Stimulated activated effector memory CD8-positive, alpha-beta T cell treated with anti-CD3 and anti-CD28 coated beads, Interleukin-12 subunit alpha, Interleukin-12 subunit beta, amount 100 ng/mL, for 72 hours (primary cell): Measurements from ENCODE around the gene LDLR.
"Not testable (repeated sequence)": the region's sequence is repeated elsewhere in the genome, so short reads cannot be mapped to it uniquely, and the experiment has no call there.

ENCODE experiments used
- ATAC-seq: fragments of 150-1000 bp; cut with Tn5 transposase; 2 replicates; pipeline ENCODE4 v1.10.0; 2021
- DNase-seq, 2 donors: peaks; one replicate each; pipeline ENCODE4 v3.0.0; 2021 to 2022; ENCODE audit warnings: low spot score in 2 of 2
- H3K27ac Mint-ChIP-seq: one replicate; pipeline ENCODE4 v1.8.0; 2022; ENCODE audit warnings: mild to moderate bottlenecking, mixed read lengths
- H3K36me3 Mint-ChIP-seq: one replicate; pipeline ENCODE4 v1.8.0; 2022; ENCODE audit warnings: mild to moderate bottlenecking, mixed read lengths
- H3K4me1 Mint-ChIP-seq: one replicate; pipeline ENCODE4 v1.8.0; 2022; ENCODE audit warnings: mixed read lengths
- H3K4me3 Mint-ChIP-seq: one replicate; pipeline ENCODE4 v1.8.0; 2022; ENCODE audit warnings: mild to moderate bottlenecking, mixed read lengths
- H3K9me3 Mint-ChIP-seq: one replicate; pipeline ENCODE4 v1.8.0; 2022; ENCODE audit warnings: mixed read lengths

The LDLR gene

GRCh38 chr19:11061952-11062351 lies 27.3 kb upstream of the LDLR start:
- no peak overlapping the region for H3K27ac Mint-ChIP-seq
- H3K4me3 Mint-ChIP-seq = no peak overlapping the region
- no peak for ATAC-seq
- H3K9me3 Mint-ChIP-seq = no peaks in the 10 kb centered on the region
- peaks cover 52% of the 10 kb centered on the region for H3K36me3 Mint-ChIP-seq
- H3K4me1 Mint-ChIP-seq = no peaks in the 10 kb centered on the region
- DNase-seq = no peak

- H3K4me1 Mint-ChIP-seq = no peaks in the 10 kb centered on the region
- DNase-seq (no peak), ATAC-seq (no peak)
- H3K4me3 Mint-ChIP-seq = no peak overlapping the region
- peaks cover 53% of the 10 kb centered on the region for H3K36me3 Mint-ChIP-seq
- H3K27ac Mint-ChIP-seq = no peak overlapping the region
- no peaks in the 10 kb centered on the region for H3K9me3 Mint-ChIP-seq
Observed at GRCh38 chr19:11063434-11063833, 25.8 kb upstream of the LDLR start.

- H3K27ac Mint-ChIP-seq = no peak overlapping the region
- DNase-seq (no peak), ATAC-seq (no peak)
- no peaks in the 10 kb centered on the region for H3K9me3 Mint-ChIP-seq
- H3K36me3 Mint-ChIP-seq = peaks cover 48% of the 10 kb centered on the region
- no peak overlapping the region for H3K4me3 Mint-ChIP-seq
- peaks cover 7% of the 10 kb centered on the region for H3K4me1 Mint-ChIP-seq
Observed at GRCh38 chr19:11064831-11065303, 24.4 kb upstream of the LDLR start.

GRCh38 chr19:11066326-11066725 lies 22.9 kb upstream of the LDLR start:
- peaks cover 40% of the 10 kb centered on the region for H3K36me3 Mint-ChIP-seq

GRCh38 chr19:11067356-11068113 lies 21.7 kb upstream of the LDLR start:
- ATAC-seq (peak; percentile 24), DNase-seq (no peak)
- H3K36me3 Mint-ChIP-seq = peaks cover 32% of the 10 kb centered on the region
- H3K4me1 Mint-ChIP-seq = peaks cover 10% of the 10 kb centered on the region
- no peak overlapping the region for H3K27ac Mint-ChIP-seq
- H3K9me3 Mint-ChIP-seq = no peaks in the 10 kb centered on the region
- no peak overlapping the region for H3K4me3 Mint-ChIP-seq

More at GRCh38 chr19:11066326-11066725, 22.9 kb upstream of the LDLR start:
- H3K27ac Mint-ChIP-seq = no peak overlapping the region
- H3K4me3 Mint-ChIP-seq = no peak overlapping the region
- H3K9me3 Mint-ChIP-seq = no peaks in the 10 kb centered on the region
- ATAC-seq (no peak), DNase-seq (no peak)
- H3K4me1 Mint-ChIP-seq = peaks cover 10% of the 10 kb centered on the region

GRCh38 chr19:11069561-11069960 lies 19.7 kb upstream of the LDLR start:
- DNase-seq = no peak
- ATAC-seq = no peak
- Mint-ChIP-seq H3K36me3 (peaks cover 23% of the 10 kb centered on the region), H3K4me3 (no peak overlapping the region), H3K27ac (peak overlapping the region; percentile 62), H3K9me3 (no peaks in the 10 kb centered on the region), H3K4me1 (peaks cover 16% of the 10 kb centered on the region)

GRCh38 chr19:11070123-11070522 lies 19.1 kb upstream of the LDLR start:
- peak overlapping the region; percentile 52 for H3K27ac Mint-ChIP-seq

GRCh38 chr19:11073568-11073967 lies 15.7 kb upstream of the LDLR start:
- ATAC-seq = no peak
- no peak overlapping the region for H3K4me3 Mint-ChIP-seq

More at GRCh38 chr19:11070123-11070522, 19.1 kb upstream of the LDLR start:
- Mint-ChIP-seq H3K4me1 (peaks cover 19% of the 10 kb centered on the region), H3K9me3 (no peaks in the 10 kb centered on the region), H3K4me3 (no peak overlapping the region), H3K36me3 (peaks cover 19% of the 10 kb centered on the region)
- no peak for DNase-seq
- no peak for ATAC-seq

GRCh38 chr19:11076792-11077191 lies 12.5 kb upstream of the LDLR start:
- not testable (repeated sequence) for H3K36me3 Mint-ChIP-seq

More at GRCh38 chr19:11073568-11073967, 15.7 kb upstream of the LDLR start:
- H3K36me3 Mint-ChIP-seq = peaks cover 7% of the 10 kb centered on the region
- no peaks in the 10 kb centered on the region for H3K9me3 Mint-ChIP-seq
- no peak overlapping the region for H3K27ac Mint-ChIP-seq
- DNase-seq = no peak
- peaks cover 19% of the 10 kb centered on the region for H3K4me1 Mint-ChIP-seq

GRCh38 chr19:11078893-11079292 lies 10.4 kb upstream of the LDLR start:
- no peaks in the 10 kb centered on the region for H3K9me3 Mint-ChIP-seq
- DNase-seq = no peak
- no peak overlapping the region for H3K27ac Mint-ChIP-seq
- no peak for ATAC-seq
- no peak overlapping the region for H3K4me3 Mint-ChIP-seq
- peaks cover 11% of the 10 kb centered on the region for H3K4me1 Mint-ChIP-seq
- H3K36me3 Mint-ChIP-seq = no peaks in the 10 kb centered on the region

More at GRCh38 chr19:11076792-11077191, 12.5 kb upstream of the LDLR start:
- not testable (repeated sequence) for H3K4me3 Mint-ChIP-seq, DNase-seq, H3K9me3 Mint-ChIP-seq, H3K4me1 Mint-ChIP-seq, ATAC-seq, H3K27ac Mint-ChIP-seq

GRCh38 chr19:11079999-11080398 lies 9.3 kb upstream of the LDLR start:
- Mint-ChIP-seq H3K4me1 (peaks cover 4% of the 10 kb centered on the region), H3K36me3 (no peaks in the 10 kb centered on the region), H3K4me3 (no peak overlapping the region), H3K9me3 (no peaks in the 10 kb centered on the region), H3K27ac (no peak overlapping the region)
- no peak for ATAC-seq
- no peak for DNase-seq

GRCh38 chr19:11087870-11088505 lies 1.3 kb upstream of the LDLR start:
- Mint-ChIP-seq H3K9me3 (no peaks in the 10 kb centered on the region), H3K27ac (peak overlapping the region; percentile 98), H3K4me1 (peaks cover 24% of the 10 kb centered on the region), H3K36me3 (peaks cover 35% of the 10 kb centered on the region), H3K4me3 (peak overlapping the region; percentile 95)
- no peak for DNase-seq
- ATAC-seq = no peak

- Mint-ChIP-seq H3K9me3 (no peaks in the 10 kb centered on the region), H3K4me3 (peak overlapping the region; percentile 95), H3K27ac (peak overlapping the region; percentile 98), H3K36me3 (peaks cover 42% of the 10 kb centered on the region), H3K4me1 (peaks cover 30% of the 10 kb centered on the region)
- ATAC-seq (no peak), DNase-seq (no peak)
Observed at GRCh38 chr19:11088506-11089253, 583 bp upstream of the LDLR start.

GRCh38 chr19:11090014-11090263 lies 676 bp downstream of the LDLR start:
- Mint-ChIP-seq H3K4me3 (peak overlapping the region; percentile 95), H3K27ac (peak overlapping the region; percentile 98), H3K36me3 (peaks cover 54% of the 10 kb centered on the region), H3K4me1 (peaks cover 36% of the 10 kb centered on the region)
- H3K9me3 Mint-ChIP-seq, DNase-seq: not testable (repeated sequence)
- peak; percentile 5 for ATAC-seq

GRCh38 chr19:11090264-11090996 lies 1.2 kb downstream of the LDLR start:
- peak; percentile 83 to 97 for DNase-seq
- peaks cover 38% of the 10 kb centered on the region for H3K4me1 Mint-ChIP-seq
- peak; percentile 90 for ATAC-seq
- H3K4me3 Mint-ChIP-seq = peak overlapping the region; percentile 95
- peak overlapping the region; percentile 98 for H3K27ac Mint-ChIP-seq
- H3K36me3 Mint-ChIP-seq = peaks cover 59% of the 10 kb centered on the region
- no peaks in the 10 kb centered on the region for H3K9me3 Mint-ChIP-seq
